NCI-H2196 treated with DMSO at 0.1 percent for 48 hours (cell line): Measurements from ENCODE around the gene SERHL2.
A peak's percentile ranks its signal among the peaks of the same experiment; 100 is the strongest.
"Not testable (repeated sequence)": the region's sequence is repeated elsewhere in the genome, so short reads cannot be mapped to it uniquely, and the experiment has no call there.

ENCODE experiments used
- DNase-seq: peaks from one replicate; lab custom pipeline; 2025; ENCODE audit not compliant: unreplicated experiment; lab: John Stamatoyannopoulos, UW

SERHL2 gene

DNA sequence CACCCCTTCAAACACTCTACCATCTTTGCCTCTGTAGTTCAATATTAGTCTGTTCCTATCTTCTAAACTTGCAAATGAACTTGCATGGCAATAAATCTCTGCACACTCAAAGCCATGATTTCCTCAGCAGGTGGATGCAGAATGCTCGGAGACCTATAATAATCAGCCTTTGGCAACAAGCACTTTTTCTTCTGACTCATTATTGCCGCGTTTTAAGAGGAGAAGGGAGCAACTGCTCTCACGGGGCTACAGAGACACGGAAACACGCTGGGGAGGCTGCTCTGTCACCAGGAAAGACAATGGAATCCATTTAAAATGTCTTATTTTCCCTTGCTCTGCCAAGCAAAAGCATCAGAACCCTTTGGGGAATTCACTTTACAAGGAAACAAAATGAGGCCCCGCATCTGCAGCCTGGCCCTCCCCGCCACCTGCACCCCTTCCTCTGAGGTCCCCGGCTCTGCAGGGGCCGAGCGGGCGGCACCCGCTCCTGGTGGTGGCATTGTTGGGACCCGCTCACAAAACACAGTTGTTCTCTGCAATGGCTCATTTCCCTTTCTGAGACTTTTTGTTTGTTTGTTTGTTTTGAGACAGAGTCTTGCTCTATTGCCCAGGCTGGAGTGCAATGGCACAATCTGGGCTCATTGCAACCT is 18.5 kb upstream of the SERHL2 start:
- DNase-seq = not testable (repeated sequence)

DNA sequence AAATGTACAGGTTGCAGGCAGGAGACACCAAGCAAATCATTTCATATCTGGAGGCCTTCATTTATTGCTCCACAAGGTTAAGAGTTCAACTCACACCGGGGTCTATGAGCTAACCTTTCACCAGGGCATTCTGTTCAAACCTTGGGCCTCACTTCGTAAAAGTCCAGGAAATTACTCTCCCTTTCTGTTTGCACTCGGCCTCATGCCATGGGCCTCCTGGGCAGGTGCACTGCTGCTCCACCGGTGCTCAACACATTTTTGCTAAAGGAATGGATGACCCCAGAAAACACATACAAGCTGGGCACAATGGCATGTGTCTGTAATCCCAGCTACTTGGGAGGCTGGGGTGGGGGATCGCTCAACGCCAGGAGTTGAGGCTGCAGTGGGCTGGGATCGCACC is 17.6 kb upstream of the SERHL2 start:
- DNase-seq = no peak

DNA sequence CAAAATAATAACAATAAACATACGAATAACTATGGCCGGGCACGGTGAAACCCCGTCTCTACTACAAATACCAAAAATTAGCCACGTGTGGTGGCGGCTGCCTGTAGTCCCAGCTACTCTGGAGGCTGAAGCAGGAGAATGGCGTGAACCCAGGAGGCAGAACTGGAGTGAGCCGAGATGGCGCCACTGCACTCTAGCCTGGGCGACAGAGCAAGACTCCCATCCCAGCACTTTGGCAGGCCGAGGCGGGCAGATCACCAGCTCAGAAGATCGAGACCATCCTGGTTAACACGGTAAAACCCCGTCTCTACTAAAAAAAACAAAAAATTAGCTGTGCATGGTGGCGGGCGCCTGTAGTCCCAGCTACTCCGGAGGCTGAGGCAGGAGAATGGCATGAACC is 17.1 kb upstream of the SERHL2 start:
- DNase-seq = not testable (repeated sequence)

DNA sequence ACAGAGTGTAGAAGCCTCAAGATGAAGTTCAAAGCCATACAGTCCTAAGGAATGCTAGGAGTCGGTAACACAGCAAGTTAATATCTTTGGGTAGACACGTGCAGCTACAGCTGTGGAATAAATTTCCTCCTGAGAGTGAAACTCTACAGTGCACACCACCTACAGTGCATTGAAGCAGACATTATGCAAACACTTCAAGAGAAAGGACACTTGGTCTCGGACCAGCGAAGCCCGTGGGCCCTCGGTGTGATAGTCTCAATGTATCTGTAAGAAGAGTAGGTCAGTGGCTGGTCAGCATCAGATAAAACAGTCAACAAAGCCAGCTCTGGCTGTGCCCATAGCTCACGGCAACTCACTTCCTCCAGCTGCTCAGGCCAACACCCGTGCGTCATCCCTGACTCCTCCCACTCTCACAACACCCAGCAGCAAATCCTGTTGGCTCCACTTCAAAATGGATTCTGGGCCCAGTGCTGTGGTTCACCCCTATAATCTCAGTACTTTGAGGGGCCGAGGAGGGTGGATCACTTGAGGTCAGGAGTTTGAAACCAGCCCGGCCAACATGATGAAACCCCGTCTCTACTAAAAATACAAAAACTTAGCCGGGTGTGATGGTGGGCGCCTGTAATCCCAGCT is 16.4 kb upstream of the SERHL2 start:
- not testable (repeated sequence) for DNase-seq

DNA sequence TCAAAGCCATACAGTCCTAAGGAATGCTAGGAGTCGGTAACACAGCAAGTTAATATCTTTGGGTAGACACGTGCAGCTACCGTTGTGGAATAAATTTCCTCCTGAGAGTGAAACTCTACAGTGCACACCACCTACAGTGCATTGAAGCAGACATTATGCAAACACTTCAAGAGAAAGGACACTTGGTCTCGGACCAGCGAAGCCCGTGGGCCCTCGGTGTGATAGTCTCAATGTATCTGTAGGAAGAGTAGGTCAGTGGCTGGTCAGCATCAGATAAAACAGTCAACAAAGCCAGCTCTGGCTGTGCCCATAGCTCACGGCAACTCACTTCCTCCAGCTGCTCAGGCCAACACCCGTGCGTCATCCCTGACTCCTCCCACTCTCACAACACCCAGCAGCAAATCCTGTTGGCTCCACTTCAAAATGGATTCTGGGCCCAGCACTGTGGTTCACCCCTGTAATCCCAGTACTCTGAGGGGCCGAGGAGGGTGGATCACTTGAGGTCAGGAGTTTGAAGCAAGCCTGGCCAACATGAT is 14.5 kb upstream of the SERHL2 start:
- not testable (repeated sequence) for DNase-seq

DNA sequence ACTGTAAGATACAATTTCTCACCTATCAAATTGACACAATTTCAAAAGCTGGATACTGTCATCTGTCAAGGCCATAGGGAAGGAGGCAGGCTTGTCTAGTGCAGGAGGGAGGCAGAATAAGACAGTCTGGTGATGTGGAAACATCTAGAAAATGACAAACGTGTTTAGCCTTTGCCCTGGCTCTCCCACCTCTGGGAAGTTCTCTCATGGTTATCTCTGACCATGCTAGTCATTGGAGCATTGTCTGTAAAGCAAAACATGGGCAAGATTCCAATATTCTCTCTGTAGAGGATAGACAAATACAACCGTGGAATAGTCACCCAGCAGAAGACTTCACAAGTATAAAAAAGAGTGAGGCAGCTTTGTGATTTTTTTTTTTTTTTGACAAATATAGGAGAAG is 9.1 kb upstream of the SERHL2 start:
- DNase-seq = peak; percentile 40

DNA sequence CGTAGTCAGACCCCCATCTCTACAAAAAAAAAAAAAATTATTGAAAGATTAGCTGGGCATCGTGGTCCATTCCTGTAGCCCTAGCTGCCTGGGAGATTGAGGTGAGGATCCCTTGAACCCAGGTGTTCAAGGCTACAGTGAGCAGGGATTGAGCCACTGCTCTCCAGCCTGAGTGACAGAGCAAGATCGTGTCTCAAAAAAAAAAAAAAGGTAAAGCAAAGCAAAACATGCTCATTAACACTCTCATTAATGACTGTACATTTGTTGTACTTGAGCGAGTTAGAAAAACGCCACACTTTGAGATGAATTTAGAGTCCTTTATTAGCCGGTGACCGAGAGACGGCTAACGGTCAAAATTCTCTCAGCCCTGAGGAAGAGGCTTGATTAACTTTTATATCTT is 6.2 kb upstream of the SERHL2 start:
- no peak for DNase-seq

DNA sequence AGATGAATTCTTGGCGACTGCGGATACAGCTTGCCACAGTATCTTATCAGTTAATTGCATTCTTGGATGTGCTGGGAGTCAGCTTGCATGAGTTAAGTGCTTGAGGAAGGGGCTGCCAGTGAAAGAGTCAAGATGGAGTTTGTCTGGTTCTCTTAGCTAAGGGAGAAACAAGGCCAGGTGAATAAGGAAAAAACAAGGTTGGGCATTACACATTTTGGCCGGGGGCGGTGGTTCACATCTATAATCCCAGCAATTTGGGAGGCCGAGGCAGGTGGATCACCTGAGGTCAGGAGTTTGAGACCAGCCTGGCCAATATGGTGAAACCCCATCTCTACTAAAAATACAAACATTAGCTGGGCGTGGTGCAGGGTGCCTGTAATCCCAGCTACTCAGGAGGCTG is 5.6 kb upstream of the SERHL2 start:
- not testable (repeated sequence) for DNase-seq

DNA sequence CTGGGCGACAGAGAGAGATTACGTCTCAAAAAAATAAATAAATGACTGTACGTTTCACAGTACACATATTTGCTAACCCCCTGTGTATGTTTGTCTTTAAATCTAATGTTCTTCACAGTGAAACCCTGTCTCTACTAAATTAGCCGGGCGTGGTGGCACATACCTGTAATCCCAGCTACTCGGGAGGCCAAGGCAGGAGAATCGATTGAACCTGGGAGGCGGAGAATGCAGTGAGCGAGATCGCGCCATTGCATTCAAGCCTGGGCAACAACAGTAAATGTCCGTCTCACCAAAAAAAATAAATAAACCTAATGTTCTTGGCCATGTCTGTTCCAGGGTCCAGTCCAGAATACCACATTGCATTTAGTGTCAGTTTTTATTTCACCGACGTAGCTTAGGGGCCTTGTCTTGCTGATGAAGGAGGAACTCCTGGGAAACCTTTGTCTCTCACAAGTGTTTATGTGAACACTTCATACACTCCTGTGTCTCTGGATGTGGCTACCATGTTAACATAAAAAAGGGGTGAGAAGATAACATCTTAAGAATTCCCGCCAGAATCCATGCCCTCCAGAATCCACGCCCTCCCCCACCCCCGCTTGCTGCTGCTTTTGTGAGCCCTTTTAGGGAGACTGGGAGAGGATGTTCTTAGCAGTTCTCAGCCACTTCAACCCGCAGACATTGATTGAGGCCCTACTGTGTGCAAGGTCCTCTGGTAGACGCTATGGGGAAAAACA is 5.0 kb upstream of the SERHL2 start:
- DNase-seq = no peak

DNA sequence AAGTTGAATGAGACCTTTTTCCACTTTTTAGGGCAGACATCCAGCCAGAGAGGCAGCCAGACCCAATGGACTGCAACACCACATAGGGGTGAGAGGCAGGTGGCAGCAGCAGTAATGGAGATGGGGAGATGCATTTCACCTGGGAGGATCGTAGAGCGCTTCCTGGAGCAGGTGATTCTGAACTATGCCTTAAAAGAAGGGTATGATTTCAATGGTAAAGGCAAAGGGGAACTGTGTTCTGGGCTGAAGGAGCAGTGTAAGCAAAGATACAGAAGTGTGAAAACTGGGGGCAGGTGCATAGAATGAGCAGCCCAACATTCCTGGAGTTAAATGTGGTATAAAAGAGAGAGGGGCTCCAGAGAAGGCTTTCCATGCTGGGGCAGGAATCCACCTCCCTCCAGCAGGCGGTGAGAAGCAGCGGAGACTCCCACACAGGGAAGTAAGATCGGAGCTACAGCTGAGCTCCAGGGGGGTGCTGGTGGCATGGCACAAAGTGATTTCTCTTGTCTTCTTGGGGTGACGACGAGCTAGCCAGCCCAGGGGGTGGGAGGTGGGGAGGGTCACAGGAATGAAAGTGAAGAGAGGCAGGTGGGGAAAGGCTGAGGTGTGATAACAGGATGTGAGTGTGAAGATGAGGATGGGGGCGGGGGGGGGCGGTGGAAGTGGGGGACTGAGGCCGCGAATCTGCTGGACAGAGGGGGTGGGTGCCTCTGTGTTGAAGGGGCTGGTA is 4.3 kb upstream of the SERHL2 start:
- DNase-seq = no peak

DNA sequence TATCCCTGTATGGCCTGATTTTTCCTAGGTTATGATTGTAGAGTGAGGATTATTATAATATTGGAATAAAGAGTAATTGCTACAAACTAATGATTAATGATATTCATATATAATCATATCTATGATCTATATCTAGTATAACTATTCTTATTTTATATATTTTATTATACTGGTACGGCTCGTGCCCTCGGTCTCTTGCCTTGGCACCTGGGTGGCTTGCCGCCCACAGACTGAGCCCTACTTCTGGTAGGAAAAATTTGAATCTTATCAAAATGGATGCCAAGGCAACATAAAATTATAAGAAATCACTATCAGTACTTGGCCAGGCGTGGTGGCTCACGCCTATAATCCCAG is 1.5 kb upstream of the SERHL2 start:
- DNase-seq = not testable (repeated sequence)

DNA sequence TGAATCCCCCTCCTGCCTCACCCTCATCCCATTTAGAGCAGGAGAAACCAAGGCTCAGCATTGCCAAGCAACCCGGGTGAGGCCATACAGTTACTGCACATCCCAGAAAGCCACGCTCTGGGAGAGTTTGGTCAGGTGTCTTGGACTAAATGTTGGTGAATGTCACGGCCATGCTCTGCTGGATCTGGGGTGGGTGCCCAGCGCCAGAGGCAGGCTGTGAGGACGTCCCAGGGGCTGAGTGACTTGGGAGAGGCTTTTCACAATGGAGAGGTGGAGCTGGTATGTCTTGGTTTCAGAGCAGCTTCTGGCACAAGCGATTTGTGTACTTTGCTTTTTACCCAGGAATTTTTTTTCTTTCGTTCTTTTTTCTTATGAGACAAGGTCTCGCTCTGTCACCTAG is 6.6 kb downstream of the SERHL2 start:
- no peak for DNase-seq

DNA sequence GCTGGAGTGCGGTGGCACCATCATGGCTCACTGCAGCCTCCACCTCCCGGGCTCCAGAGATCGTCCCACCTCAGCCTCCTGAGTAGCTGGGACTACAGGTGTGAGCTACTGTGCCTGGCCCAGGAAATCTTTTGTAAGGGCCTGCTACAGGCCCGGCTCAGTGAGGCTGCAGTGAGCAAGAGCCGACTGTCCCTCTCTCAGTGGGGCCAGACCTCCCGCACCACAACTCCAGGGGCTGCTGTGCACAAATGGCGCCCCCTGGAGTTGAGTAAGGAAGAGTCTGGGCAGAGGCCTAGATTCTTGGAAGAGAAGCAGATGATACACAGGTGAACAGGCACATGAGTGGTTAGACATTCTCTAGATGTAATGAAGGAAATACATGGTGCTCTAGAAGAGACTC is 7.0 kb downstream of the SERHL2 start:
- no peak for DNase-seq

DNA sequence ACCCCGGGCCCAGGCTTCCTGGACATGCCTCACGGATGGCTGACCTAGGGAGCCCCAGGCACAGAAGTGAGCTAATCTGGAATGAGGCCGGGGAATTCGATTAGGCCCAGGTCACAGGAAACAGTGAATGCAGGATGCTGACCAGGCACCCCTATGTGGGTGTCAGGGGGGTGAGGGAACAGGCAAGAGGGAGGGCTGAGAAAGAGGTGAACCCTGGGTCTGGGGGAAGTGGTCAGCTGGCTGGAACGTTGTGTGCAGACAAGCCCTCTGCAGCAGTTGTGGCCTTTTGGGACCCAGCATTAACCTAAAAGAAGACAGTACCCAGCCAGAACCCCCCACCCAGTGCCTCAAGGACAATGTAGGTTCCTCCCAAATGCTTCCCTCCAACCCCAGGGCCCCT is 8.1 kb downstream of the SERHL2 start:
- no peak for DNase-seq

DNA sequence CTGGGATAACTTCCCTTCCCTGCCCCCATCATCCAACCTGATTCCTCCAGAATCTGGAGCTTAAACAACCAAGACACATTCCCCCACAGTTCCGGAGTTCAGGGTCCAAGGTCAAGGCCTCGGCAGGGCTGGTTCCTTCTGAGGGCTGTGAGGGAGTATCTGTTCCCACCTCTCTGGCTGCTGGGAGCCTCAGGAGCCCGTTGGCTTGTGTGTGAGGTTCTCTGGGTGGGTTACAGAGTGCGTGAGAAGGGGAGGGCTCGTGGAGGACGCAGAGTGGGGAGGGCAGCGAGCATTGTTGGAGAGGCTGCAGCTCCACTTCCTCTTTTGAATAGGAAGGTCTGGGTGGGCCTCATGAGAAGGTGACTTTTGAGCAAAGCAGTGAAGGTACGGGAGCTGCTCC is 8.5 kb downstream of the SERHL2 start:
- no peak for DNase-seq

DNA sequence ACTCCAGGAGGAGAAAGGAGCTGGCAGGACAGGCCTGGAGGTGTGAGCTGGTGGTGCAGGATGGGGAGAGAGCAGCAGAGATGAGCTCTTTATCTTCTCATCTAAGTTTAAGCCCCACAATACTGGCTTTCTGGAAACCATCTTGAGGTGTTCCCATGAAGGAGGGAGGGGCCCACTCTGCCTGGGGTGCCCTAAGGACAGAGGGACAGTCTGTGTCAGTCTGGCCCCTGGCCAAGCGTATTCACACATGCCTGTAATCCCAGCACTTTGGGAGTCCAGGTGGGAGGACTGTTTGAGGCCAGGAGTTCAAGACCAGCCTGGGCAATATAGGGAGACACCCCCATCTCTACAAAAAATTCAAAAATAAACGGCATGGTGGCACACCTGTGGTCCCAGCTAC is 8.9 kb downstream of the SERHL2 start:
- no peak for DNase-seq

DNA sequence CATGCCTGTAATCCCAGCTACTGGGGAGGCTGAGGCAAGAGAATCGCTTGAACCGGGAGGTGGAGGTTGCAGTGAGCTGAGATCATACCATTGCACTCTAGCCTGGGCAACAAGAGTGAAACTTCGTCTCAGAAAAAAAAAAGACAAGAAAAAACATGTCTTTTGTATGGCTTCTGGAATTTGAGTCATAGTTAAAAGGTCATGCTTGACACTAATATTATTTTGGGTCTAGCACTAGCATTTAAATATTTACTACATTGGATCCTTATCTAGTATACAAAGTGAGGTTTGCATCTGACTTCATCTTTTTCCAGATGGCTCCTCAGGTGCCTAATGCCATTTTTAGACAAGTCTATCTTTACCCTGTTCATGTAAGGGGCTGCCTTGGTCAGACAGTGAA is 10.2 kb downstream of the SERHL2 start:
- not testable (repeated sequence) for DNase-seq

DNA sequence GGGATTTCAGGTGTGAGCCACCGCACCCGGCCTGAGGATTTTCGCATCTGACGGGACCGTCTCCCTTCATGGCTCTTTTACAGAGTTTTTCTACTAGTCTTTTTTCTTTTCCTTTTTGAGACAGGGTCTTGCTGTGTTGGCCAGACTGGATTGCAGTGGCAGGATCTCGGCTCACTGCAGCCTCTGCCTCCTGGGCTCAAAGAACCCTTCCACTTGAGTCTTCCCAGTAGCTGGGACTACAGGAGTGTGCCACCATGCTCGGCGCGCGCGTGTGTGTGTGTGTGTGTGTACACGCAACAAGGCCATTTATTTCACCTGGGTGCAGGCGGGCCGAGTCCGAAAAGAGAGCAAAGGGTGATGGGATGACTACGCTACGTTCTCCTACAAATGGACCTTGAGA is 10.9 kb downstream of the SERHL2 start:
- no peak for DNase-seq

DNA sequence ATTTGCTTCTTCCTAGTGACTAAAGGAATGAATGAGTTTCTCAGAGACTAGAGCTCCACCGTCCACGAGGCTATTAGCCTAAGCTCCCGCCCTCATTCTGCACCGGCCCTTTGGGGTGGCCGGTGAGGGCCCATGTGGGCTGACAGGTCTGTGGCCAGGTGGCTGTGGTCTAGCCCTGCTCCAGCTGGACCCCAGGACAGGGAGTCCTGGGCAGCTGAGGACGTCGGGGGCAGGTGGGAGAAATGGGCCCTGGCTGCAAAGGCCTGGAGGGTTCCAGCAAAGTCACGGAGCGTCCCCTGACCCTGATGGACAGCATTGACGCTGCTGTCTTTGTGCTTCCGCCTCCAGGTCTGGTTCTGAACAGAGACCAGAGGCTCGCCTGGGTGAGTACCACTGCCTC is 12.2 kb downstream of the SERHL2 start:
- no peak for DNase-seq

DNA sequence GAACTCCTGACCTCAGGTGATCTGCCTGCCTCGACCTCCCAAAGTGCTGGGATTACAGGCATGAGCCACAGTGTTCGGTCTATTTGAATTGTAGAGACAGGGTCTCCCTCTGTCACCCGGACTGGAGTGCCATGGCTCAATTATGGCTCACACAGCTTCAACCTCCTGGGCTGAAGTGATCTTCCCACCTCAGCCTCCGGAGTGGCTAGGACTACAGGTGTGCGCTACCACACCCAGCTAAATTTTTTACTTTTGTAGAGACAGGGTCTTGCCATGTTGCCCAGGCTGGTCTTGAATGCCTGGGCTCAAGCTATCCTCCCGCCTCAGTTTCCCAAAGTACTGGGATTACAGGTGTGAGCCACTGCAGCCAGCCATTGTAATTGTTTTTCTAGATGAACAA is 14.2 kb downstream of the SERHL2 start:
- not testable (repeated sequence) for DNase-seq

DNA sequence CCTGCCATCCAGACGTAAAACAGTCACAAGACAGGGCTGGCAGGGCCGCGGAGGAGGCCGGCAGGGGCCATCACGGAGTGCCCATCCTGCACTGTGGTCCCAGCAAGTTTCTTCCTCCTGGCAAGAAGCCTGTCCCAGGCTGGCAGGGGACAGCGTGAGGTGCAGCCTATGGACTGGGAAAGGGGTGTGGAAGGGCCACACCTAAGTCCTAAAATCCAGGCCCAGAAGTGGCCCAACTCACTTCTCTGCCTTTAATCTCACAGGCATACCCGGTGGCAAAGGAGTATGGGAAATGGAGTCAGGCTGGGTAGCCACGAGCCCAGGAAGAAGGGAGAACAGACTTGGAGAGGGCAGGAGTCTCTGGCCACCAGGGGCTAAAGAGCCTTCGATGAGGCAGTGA is 16.8 kb downstream of the SERHL2 start:
- not testable (repeated sequence) for DNase-seq

DNA sequence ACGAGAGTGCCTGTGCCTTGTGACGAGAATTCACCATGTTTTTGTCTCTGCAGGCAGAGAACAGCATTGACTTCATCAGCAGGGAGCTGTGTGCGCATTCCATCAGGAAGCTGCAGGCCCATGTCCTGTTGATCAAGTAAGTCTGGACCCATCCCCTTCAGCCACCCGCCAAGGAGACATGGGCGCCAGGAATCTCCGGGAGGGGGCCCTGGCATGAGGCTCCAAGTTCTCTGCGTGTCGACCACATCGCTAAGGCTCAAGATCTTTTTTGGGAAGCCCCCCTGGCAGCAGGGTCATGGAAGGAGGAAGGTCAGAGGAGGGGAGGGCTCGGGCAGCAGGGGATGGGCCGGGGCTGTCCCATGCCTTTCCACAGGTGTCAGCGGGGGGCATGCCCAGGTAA is 17.3 kb downstream of the SERHL2 start:
- DNase-seq = not testable (repeated sequence)
